GM19023 (cell line): Measurements from ENCODE around the gene OR2F1.

Source experiments
- ATAC-seq: cut with Tn5 transposase; IDR thresholded peaks from one replicate; pipeline ENCODE4 v1.9.1; 2021; ENCODE audit warnings: mild to moderate bottlenecking, moderate library complexity; ENCODE audit not compliant: unreplicated experiment

OR2F1 gene

GRCh38 chr7:143954544-143954943 lies at the start of gene OR2F1:
OR2F1 (plus strand) TSS chr7:143954844; CDS start chr7:143959971, 5,127 bp downstream.
- ATAC-seq, result no peak

- no peak for ATAC-seq
These were observed 49.1 kb upstream of the OR2F1 start for GRCh38 chr7:143905509-143905908.

DNA sequence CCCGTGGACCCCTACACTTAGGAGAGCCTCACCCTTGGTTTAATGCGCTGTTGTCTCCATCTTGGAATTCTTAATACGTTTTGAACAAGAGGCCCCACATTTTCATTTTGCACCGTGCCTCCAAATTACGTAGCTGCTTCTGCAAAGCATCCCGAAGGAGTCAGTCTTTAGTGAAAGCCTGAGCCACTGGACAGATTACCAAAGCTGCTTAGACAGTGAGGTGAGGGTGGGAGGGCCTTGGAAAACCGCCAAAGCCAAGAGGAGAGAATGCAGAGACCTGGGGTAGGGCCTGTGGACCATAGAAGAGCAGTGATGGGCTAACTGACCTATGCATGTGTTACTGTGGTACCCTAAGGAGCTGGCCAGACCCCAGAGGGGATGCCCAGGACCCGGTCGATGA lies 48.5 kb upstream of the OR2F1 start:
- no peak for ATAC-seq

DNA sequence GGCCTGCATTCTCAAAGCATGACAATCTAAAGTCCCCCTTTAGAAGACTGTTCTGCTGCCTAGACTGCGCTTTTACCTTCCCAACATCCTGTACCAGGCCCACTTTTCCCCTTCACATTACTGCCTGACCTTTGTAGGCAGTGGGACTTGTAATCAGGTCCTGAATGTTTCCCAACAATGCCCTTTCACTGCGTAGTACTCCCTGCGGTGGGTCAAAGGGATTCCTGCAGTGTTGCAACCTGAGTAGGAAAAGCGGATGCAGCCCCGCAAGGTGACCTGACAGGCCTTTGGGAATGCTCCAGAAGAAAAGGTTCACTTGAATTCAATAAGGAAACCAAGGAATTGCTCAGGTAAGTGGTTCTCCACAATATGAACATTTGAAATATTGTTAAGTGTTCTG lies 47.7 kb upstream of the OR2F1 start:
- ATAC-seq, result no peak

DNA sequence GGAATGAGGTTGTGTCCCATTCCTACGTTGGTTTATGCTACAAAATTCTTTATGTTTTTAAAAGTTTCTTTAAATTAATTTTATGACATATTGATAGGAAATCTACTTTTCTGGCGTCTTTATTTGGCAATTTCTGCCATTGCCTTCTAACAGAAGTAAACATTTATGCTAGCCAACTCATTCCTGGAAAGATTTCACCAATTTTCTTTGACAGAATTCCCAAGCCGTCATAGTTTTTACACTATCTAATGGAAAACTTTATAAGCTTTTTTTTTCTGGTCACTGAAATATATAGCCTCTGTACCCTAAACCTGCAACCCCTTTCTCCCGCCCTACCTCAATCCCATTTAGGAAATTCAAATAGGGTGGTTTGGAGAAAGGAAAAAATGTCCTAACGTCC lies 46.5 kb upstream of the OR2F1 start:
- ATAC-seq, result no peak

DNA sequence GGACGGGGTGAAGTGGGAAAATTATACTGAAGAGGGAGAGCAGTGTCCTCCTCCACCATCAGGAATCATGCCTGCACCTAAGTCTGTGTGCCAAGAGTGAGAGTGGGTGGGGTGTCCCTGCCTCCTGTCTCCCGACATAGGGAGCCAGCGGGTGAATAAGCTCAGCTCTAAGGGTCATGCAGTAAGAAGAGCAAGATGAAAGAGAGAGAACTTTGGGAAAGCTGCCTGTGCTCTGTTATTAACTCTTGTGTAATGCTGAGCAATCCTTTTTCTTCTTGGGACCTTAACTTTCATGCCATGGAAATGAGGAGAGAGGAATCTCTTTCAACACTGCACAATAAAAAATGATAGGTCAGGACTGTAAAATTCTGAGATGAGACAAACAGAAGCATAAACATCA lies 44.8 kb upstream of the OR2F1 start:
- ATAC-seq, result no peak

DNA sequence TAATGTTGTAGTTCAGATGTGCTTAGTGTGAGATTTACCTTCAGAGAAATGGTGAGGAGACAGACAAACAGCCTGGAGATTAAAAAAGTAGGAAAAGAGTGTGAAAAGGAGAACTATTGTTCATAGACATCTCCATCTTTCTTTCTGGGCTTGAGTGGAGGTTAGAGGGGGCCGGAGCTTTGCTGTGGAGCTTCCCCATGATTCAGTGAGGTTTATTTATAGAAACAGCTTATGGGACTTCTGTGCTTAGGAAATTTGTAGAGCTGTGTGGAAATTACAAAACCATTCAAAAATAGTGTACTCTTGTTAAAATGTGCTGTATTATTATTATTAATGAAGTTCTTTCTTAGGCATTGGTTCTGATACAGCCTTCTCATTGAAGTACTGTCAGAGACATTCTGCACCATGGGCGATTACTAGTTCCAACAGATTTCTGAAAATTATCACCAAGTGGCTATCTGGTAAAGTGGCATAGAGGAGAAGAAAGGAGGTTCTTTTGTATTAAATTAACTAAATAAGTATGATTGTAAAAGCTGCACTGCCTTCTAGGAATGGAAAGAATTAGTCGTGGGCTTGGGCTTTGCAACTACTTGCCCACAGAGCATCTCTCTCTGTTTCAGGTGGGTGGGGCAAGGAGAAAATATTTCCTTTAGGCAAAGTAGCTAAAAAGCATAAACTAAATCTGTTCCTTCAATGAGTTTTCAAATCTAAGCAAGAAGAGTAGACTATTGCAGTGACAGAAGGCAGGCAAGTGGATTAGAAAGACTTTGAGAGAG lies 44.0 kb upstream of the OR2F1 start:
- ATAC-seq, result no peak

GRCh38 chr7:143913945-143914615 lies 40.6 kb upstream of the OR2F1 start:
- ATAC-seq, result no peak

GRCh38 chr7:143914938-143915652 lies 39.5 kb upstream of the OR2F1 start:
- ATAC-seq, result no peak

GRCh38 chr7:143924851-143925250 lies 29.8 kb upstream of the OR2F1 start:
- ATAC-seq, result no peak

GRCh38 chr7:143929224-143929920 lies 25.3 kb upstream of the OR2F1 start:
- peak; percentile 52 for ATAC-seq

- no peak for ATAC-seq
These were observed 22.9 kb upstream of the OR2F1 start for GRCh38 chr7:143931739-143932138.

GRCh38 chr7:143934526-143935325 lies 19.9 kb upstream of the OR2F1 start, which contains the start of gene OR2F2:
OR2F2 (plus strand) TSS chr7:143935233; CDS start chr7:143935233, 0 bp downstream.
- ATAC-seq, result no peak

- ATAC-seq, result no peak
These were observed 18.3 kb upstream of the OR2F1 start for GRCh38 chr7:143936087-143937009.

DNA sequence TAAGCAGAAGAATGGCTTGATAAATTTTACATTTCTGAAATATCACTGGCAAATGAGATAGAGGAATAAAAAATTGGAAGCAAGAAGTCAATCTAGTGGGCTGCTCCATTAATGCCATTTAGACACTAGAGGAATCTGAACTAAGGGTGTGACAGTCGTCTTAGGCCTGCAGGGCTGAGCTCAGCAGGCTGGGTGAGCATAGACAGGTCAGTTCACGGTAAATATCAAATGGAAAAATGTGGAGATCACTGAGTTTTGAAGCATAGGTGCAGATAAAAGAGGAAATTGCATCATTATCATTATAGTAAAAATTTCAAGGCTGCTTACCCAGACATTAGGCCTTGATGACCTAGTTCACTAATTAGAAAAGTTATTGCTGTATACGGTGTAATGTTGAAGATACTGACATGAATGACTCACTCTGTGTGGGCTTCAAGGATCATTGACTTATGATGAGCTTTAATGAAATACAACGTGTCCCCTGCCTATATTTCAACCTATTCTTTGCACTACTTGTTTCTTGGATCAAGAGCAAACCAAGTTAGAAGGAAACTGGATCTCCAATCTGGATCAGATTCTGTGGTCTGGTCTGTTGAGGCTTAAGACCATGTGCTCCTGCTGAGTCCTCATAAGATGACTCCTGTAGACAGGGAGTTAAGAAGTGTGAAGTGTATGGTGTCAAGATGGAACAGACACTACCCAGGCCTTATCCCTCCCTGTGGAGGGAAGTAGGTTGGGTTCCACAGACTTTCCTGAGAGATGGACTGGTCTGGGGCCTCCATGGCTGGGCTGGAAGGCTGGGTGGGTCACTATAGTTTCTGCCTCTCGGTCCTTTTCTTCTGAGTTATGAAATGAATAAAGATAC lies 16.0 kb upstream of the OR2F1 start:
- ATAC-seq, result no peak

DNA sequence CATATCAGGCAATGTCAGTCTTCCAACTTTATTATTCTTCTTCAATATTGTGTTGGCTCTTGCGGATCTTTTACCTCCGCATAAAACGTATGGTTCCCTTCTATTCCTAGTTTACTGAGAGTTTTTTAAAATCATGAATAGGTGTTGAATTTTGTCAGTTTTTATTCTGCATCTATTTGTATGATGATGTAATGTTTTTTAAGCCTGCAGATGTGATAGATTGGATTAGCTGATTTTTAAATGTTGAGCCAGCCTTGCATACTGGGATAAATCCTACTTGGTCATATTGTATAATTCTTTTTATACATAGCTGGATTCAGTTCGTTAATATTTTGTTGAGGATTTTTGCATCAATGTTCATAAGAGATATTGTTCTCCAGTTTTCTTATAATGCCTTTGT lies 9.2 kb upstream of the OR2F1 start:
- ATAC-seq, result no peak

GRCh38 chr7:143947111-143947510 lies 7.5 kb upstream of the OR2F1 start:
- no peak for ATAC-seq

- no peak for ATAC-seq
These were observed 5.9 kb upstream of the OR2F1 start for GRCh38 chr7:143948733-143949132.
